Transverse colon (tissue), 3 donors: ENCODE results near the gene GOT1.

ENCODE experiments used
- EP300 ChIP-seq: sonication (generic); formaldehyde crosslinking; IDR thresholded peaks from one replicate; pipeline ENCODE4 v1.6.1; 2017; ENCODE audit warnings: antibody characterized with exemption, low read depth
- POLR2A ChIP-seq: fragments of 450-650 bp; IDR thresholded peaks from one replicate; pipeline ENCODE4 v1.6.1; 2016; ENCODE audit warnings: antibody characterized with exemption, mild to moderate bottlenecking, moderate library complexity
- TF ChIP-seq, protein P1 (sequence below), 5 experiments: fragments of 200-600 bp in 3 of 5; fragments of 450-650 bp in 2 of 5; sonication (generic) in 3 of 5; IDR thresholded peaks; 1 replicate in 2 of 5; 2 replicates in 3 of 5; pipeline ENCODE4 v1.5.1; 2016 to 2017; ENCODE audit warnings: antibody characterized with exemption in 5 of 5, inconsistent platforms in 3 of 5, mild to moderate bottlenecking in 2 of 5, moderate library complexity in 1 of 5

DNA sequence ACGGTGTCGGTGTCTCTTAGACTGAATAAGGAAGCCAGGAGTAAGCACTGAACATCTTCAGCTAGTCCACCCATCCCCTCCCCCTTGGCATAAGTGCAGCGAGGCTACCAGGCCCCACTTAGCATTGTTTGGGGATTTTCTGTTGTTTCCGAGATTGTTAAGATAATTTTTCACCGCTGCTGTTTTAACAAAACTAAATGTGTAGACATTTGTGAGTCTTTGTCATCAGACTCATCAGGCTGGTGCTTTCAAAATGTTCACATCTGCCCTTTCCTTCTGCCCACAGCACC lies 21.0 kb upstream of the GOT1 start:
- TF ChIP-seq, protein P1, sequence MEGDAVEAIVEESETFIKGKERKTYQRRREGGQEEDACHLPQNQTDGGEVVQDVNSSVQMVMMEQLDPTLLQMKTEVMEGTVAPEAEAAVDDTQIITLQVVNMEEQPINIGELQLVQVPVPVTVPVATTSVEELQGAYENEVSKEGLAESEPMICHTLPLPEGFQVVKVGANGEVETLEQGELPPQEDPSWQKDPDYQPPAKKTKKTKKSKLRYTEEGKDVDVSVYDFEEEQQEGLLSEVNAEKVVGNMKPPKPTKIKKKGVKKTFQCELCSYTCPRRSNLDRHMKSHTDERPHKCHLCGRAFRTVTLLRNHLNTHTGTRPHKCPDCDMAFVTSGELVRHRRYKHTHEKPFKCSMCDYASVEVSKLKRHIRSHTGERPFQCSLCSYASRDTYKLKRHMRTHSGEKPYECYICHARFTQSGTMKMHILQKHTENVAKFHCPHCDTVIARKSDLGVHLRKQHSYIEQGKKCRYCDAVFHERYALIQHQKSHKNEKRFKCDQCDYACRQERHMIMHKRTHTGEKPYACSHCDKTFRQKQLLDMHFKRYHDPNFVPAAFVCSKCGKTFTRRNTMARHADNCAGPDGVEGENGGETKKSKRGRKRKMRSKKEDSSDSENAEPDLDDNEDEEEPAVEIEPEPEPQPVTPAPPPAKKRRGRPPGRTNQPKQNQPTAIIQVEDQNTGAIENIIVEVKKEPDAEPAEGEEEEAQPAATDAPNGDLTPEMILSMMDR (IDR thresholded peaks at IDR 0.05) = no peak
- TF ChIP-seq POLR2A = no peak
- no peak for TF ChIP-seq EP300
